ENCODE data around the gene DEFB123. TPM values are rescaled to one million over a fixed set of nuclear protein-coding genes. Genes with fewer than 3 reads are reported as not detected.

The DEFB123 gene
- total and polyA plus RNA-seq, 2 donors (not counting 1 experiment from before 2014, with no cell fraction given) = not detected

GRCh38 chr20:31475472-31476293, 35.3 kb downstream of the DEFB123 start:
- Histone ChIP-seq H3K79me2 (ENCODE audit: control insufficient read depth, insufficient read depth, low read length) (no peaks in the 10 kb centered on the region), H3K36me3 (ENCODE audit: control insufficient read depth, insufficient read depth, low read length) (no peaks in the 10 kb centered on the region), H3K4me2 (ENCODE audit: extremely low read depth, insufficient read depth, low read length) (no peak overlapping the region), H3K4me1 (ENCODE audit: control insufficient read depth, extremely low read depth, insufficient read depth, low read length) (no peaks in the 10 kb centered on the region), H3K27ac (ENCODE audit: insufficient read depth, low read length) (no peak overlapping the region), H3K27me3 (ENCODE audit: control insufficient read depth, insufficient read depth, low read length) (peaks cover 22% of the 10 kb centered on the region), H3K4me3 (replicated peaks in 1 of 4; ENCODE audit: control extremely low read depth in 1 of 4, insufficient read depth in 1 of 4, low read depth in 3 of 4, low read length in 4 of 4) (peak overlapping the region in 1 of 4 experiments; percentile 28), H3K9ac (ENCODE audit: insufficient read depth, low read length) (no peak overlapping the region), H3K9me3 (ENCODE audit: control insufficient read depth, insufficient read depth, low read depth, low read length) (no peaks in the 10 kb centered on the region), H2AFZ (ENCODE audit: low read length) (no peak overlapping the region), H4K20me1 (ENCODE audit: control insufficient read depth, extremely low read depth, insufficient read depth, low read length) (no peaks in the 10 kb centered on the region)
- DNase-seq (ENCODE audit: low read depth in 2 of 2) = no peak
- peak; percentile 63 for TF ChIP-seq EZH2 (IDR thresholded peaks at IDR 0.05; ENCODE audit: low read length, missing control alignments)
- TF ChIP-seq, protein P1, sequence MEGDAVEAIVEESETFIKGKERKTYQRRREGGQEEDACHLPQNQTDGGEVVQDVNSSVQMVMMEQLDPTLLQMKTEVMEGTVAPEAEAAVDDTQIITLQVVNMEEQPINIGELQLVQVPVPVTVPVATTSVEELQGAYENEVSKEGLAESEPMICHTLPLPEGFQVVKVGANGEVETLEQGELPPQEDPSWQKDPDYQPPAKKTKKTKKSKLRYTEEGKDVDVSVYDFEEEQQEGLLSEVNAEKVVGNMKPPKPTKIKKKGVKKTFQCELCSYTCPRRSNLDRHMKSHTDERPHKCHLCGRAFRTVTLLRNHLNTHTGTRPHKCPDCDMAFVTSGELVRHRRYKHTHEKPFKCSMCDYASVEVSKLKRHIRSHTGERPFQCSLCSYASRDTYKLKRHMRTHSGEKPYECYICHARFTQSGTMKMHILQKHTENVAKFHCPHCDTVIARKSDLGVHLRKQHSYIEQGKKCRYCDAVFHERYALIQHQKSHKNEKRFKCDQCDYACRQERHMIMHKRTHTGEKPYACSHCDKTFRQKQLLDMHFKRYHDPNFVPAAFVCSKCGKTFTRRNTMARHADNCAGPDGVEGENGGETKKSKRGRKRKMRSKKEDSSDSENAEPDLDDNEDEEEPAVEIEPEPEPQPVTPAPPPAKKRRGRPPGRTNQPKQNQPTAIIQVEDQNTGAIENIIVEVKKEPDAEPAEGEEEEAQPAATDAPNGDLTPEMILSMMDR (conservative IDR thresholded peaks at IDR 0.05 in 1 of 2, IDR thresholded peaks at IDR 0.05 in 1 of 2; ENCODE audit: low read depth in 1 of 2, low read length in 2 of 2) = no peak

DNA sequence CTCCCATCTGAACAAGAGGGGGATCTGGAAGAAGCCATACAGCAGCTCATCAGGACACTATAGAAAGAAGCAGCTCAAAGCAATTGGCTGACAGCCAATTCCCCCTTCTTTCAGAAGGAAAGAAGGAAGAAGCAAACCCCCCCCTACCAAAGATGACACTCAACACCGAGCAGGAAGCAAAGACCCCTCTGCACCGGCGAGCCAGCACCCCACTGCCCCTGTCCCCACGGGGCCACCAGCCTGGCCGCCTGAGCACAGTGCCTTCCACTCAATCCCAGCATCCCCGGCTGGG, 35.8 kb downstream of the DEFB123 start:
- no peak for DNase-seq (ENCODE audit: low read depth in 2 of 2)
- Histone ChIP-seq H3K79me2 (ENCODE audit: control insufficient read depth, insufficient read depth, low read length) (no peaks in the 10 kb centered on the region), H4K20me1 (ENCODE audit: control insufficient read depth, extremely low read depth, insufficient read depth, low read length) (no peaks in the 10 kb centered on the region), H2AFZ (ENCODE audit: low read length) (no peak overlapping the region), H3K27me3 (ENCODE audit: control insufficient read depth, insufficient read depth, low read length) (peaks cover 22% of the 10 kb centered on the region), H3K4me2 (ENCODE audit: extremely low read depth, insufficient read depth, low read length) (no peak overlapping the region), H3K4me1 (ENCODE audit: control insufficient read depth, extremely low read depth, insufficient read depth, low read length) (no peaks in the 10 kb centered on the region), H3K9ac (ENCODE audit: insufficient read depth, low read length) (no peak overlapping the region), H3K9me3 (ENCODE audit: control insufficient read depth, insufficient read depth, low read depth, low read length) (no peaks in the 10 kb centered on the region), H3K27ac (ENCODE audit: insufficient read depth, low read length) (no peak overlapping the region), H3K4me3 (replicated peaks in 1 of 4; ENCODE audit: control extremely low read depth in 1 of 4, insufficient read depth in 1 of 4, low read depth in 3 of 4, low read length in 4 of 4) (no peak overlapping the region), H3K36me3 (ENCODE audit: control insufficient read depth, insufficient read depth, low read length) (no peaks in the 10 kb centered on the region)
- TF ChIP-seq EZH2 (IDR thresholded peaks at IDR 0.05; ENCODE audit: low read length, missing control alignments) = no peak
- TF ChIP-seq, protein P1 (conservative IDR thresholded peaks at IDR 0.05 in 1 of 2, IDR thresholded peaks at IDR 0.05 in 1 of 2; ENCODE audit: low read depth in 1 of 2, low read length in 2 of 2) = no peak

GRCh38 chr20:31476643-31477215, 36.3 kb downstream of the DEFB123 start:
- no peaks in the 10 kb centered on the region for H3K79me2 ChIP-seq (ENCODE audit: control insufficient read depth, insufficient read depth, low read length)
- no peak overlapping the region for H3K4me3 ChIP-seq (replicated peaks in 1 of 4; ENCODE audit: control extremely low read depth in 1 of 4, insufficient read depth in 1 of 4, low read depth in 3 of 4, low read length in 4 of 4)
- no peak overlapping the region for H3K27ac ChIP-seq (ENCODE audit: insufficient read depth, low read length)
- H3K9ac ChIP-seq (ENCODE audit: insufficient read depth, low read length) = no peak overlapping the region
- H2AFZ ChIP-seq (ENCODE audit: low read length) = no peak overlapping the region
- no peaks in the 10 kb centered on the region for H4K20me1 ChIP-seq (ENCODE audit: control insufficient read depth, extremely low read depth, insufficient read depth, low read length)
- TF ChIP-seq, protein P1 (conservative IDR thresholded peaks at IDR 0.05 in 1 of 2, IDR thresholded peaks at IDR 0.05 in 1 of 2; ENCODE audit: low read depth in 1 of 2, low read length in 2 of 2) = no peak
- TF ChIP-seq EZH2 (IDR thresholded peaks at IDR 0.05; ENCODE audit: low read length, missing control alignments) = no peak
- H3K27me3 ChIP-seq (ENCODE audit: control insufficient read depth, insufficient read depth, low read length) = peaks cover 22% of the 10 kb centered on the region
- H3K36me3 ChIP-seq (ENCODE audit: control insufficient read depth, insufficient read depth, low read length) = no peaks in the 10 kb centered on the region
- DNase-seq (ENCODE audit: low read depth in 2 of 2) = no peak
- no peak overlapping the region for H3K4me2 ChIP-seq (ENCODE audit: extremely low read depth, insufficient read depth, low read length)
- no peaks in the 10 kb centered on the region for H3K4me1 ChIP-seq (ENCODE audit: control insufficient read depth, extremely low read depth, insufficient read depth, low read length)
- no peaks in the 10 kb centered on the region for H3K9me3 ChIP-seq (ENCODE audit: control insufficient read depth, insufficient read depth, low read depth, low read length)

Data from fibroblast of lung (primary cell).